GM12801 (cell line): Measurements from ENCODE around the gene PRCC.

ENCODE experiments used
- CTCF ChIP-seq: IDR thresholded peaks from one replicate; pipeline ENCODE4 v1.5.1; 2011; ENCODE audit warnings: control low read depth; ENCODE audit not compliant: insufficient read length; ENCODE audit errors: extremely low read depth

Gene PRCC

GRCh38 chr1:156767101-156767878, at the start of gene PRCC:
PRCC (plus strand) TSS chr1:156767535; CDS start chr1:156767772, 237 bp downstream.
- TF ChIP-seq CTCF: no peak

GRCh38 chr1:156721131-156721530, 46.2 kb upstream of the PRCC start:
- TF ChIP-seq CTCF: no peak

GRCh38 chr1:156721535-156721934, 45.8 kb upstream of the PRCC start:
- TF ChIP-seq CTCF: no peak

GRCh38 chr1:156725683-156726280, 41.6 kb upstream of the PRCC start:
- peak; percentile 90 for TF ChIP-seq CTCF

GRCh38 chr1:156726549-156727226, 40.6 kb upstream of the PRCC start:
- TF ChIP-seq CTCF: no peak

GRCh38 chr1:156727492-156727891, 39.8 kb upstream of the PRCC start:
- no peak for TF ChIP-seq CTCF

- TF ChIP-seq CTCF: no peak
Observed at GRCh38 chr1:156727926-156728598, 39.3 kb upstream of the PRCC start, which contains the start of gene METTL25B. METTL25B (plus strand) TSS chr1:156728469; CDS start chr1:156729105, 636 bp downstream.
